GM18909 (cell line): ENCODE measurements around the gene GDAP1L1.
"Not testable (repeated sequence)": the region's sequence is repeated elsewhere in the genome, so short reads cannot be mapped to it uniquely, and the experiment has no call there.

Experiments used
- ATAC-seq: cut with Tn5 transposase; IDR thresholded peaks from one replicate; pipeline ENCODE4 v1.9.1; 2021; ENCODE audit warnings: mild to moderate bottlenecking; ENCODE audit not compliant: unreplicated experiment, poor library complexity

GDAP1L1 gene

GRCh38 chr20:44297721-44298120 lies 50.6 kb downstream of the GDAP1L1 start:
- no peak for ATAC-seq

- not testable (repeated sequence) for ATAC-seq
Observed at GRCh38 chr20:44299011-44299535, 52.0 kb downstream of the GDAP1L1 start.

GRCh38 chr20:44301285-44301684 lies 54.2 kb downstream of the GDAP1L1 start:
- ATAC-seq = no peak

- no peak for ATAC-seq
Observed at GRCh38 chr20:44302026-44302669, 55.0 kb downstream of the GDAP1L1 start.

- no peak for ATAC-seq
Observed at GRCh38 chr20:44302736-44303135, 55.6 kb downstream of the GDAP1L1 start.

GRCh38 chr20:44304383-44304782 lies 57.3 kb downstream of the GDAP1L1 start:
- no peak for ATAC-seq

- no peak for ATAC-seq
Observed at GRCh38 chr20:44306927-44307326, 59.8 kb downstream of the GDAP1L1 start.

GRCh38 chr20:44309763-44310663 lies 62.9 kb downstream of the GDAP1L1 start:
- ATAC-seq = peak; percentile 4

GRCh38 chr20:44310664-44311639 lies 63.8 kb downstream of the GDAP1L1 start, which contains the start of gene FITM2:
Gene FITM2, minus strand, starts transcription at chr20:44311202. Its CDS starts 54 bp downstream, at chr20:44311148.
- ATAC-seq = peak; percentile 89

GRCh38 chr20:44314870-44315269 lies 67.8 kb downstream of the GDAP1L1 start:
- ATAC-seq = no peak

- ATAC-seq = no peak
Observed at GRCh38 chr20:44319839-44320422, 72.8 kb downstream of the GDAP1L1 start.

- no peak for ATAC-seq
Observed at GRCh38 chr20:44324343-44324742, 77.2 kb downstream of the GDAP1L1 start.

- no peak for ATAC-seq
Observed at GRCh38 chr20:44326391-44327159, 79.5 kb downstream of the GDAP1L1 start.

GRCh38 chr20:44327748-44328147 lies 80.6 kb downstream of the GDAP1L1 start:
- ATAC-seq = not testable (repeated sequence)

GRCh38 chr20:44328428-44328827 lies 81.3 kb downstream of the GDAP1L1 start:
- ATAC-seq = no peak
